GM18909 (cell line): Measurements from ENCODE around the gene FOXJ3.

Experiments
- ATAC-seq: cut with Tn5 transposase; IDR thresholded peaks from one replicate; pipeline ENCODE4 v1.9.1; 2021; ENCODE audit warnings: mild to moderate bottlenecking; ENCODE audit not compliant: unreplicated experiment, poor library complexity

Gene FOXJ3

DNA sequence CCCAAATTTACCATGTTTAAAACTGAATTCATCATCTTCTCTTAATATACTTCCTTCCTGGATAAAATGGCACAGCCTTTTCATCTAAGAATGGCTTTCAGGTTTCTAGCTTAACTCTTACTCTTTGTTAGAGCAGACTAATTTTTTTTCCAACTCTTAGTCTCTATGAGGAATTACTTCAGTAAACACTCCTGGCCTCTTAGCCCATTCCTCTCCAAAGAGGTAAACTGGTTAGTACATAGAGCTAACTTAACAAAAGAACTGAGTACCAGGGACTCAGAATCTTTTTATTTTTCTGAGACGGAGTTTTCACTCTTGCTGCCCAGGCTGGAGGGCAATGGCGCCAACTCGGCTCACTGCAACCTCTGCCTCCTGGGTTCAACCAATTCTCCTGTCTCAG, 21.1 kb downstream of the FOXJ3 start:
- ATAC-seq: no peak

DNA sequence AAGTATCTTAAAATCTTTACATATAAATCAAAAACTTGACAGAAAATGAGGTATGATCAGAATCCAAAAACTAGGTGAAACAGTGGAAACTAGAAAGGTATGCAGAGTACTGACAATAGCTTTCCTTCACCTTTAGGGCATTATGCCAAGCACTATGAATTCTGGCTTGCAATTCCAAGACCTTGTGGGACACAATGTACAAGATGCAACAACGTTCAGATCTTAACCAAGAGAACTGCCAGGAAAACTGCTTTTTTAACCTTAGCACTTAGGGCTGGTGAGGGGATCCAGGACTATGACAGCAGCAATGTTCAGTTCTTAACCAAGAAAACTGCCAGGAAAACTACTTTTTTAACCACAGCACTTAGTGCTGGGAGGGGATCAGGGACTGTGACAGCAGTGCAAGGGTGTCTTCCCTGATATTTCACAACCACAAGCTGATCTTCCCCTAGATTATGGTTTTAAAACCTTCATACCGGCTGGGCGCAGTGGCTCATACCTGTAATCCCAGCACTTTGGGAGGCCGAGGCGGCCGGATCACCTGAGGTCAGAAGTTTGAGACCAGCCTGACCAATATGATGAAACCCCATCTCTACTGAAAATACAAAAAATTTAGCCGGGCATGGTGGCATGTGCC, 22.3 kb downstream of the FOXJ3 start:
- no peak for ATAC-seq

GRCh38 chr1:42311897-42312296, 23.1 kb downstream of the FOXJ3 start:
- no peak for ATAC-seq

DNA sequence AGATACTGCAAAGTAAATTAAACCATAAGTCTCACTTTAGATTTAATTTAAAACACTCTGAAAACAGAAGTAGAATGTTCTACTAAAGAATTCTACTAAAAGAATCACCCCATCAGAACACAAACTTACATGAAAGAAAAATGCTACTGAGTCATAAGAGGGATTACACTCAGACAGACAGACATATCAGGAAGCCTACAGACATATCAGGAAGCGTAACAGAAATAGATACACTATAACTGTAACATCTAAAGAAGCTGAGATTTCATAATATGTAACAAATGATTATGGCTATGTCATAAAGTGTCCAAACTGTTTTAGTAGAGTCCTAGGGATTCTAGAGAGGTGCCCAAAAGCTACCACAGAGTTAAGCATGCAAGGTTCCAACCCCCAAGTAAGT, 23.9 kb downstream of the FOXJ3 start:
- no peak for ATAC-seq

DNA sequence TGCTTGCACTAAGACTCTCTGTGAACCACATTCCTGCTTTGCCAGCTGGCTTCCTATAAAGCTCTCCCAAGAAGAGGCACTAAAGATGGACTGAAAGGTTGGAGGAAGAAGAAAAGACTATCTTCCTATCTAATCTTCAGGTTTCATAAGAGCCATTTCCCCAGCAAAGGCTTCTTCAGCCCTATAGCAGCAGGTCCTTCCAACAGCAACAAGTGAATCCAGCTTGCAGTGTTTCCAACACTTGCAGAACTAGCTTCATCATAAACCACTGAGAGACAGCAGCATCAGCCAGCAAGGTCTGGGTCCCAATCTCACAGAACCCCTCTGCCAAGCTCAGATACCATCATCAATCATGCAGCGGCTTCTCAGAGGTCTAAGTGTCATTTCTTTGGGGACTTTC, 28.1 kb downstream of the FOXJ3 start:
- no peak for ATAC-seq

DNA sequence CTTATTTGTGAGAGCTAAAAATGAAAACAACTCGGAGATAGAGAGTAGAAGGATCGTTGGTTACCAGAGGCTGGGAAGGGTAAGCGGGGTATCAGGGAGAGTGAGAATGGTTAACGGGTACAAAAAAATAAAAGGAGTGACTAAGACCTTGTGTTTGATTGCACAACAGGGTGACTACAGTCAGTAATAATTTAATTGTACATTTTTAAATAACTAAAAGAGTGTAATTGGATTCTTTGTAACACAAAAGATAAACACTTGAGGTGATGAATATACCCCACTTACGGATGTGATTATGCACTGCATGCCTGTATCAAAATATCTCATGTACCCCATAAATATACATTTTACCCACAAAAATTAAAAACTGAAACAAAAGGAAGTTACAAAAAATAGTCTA, 29.4 kb downstream of the FOXJ3 start:
- no peak for ATAC-seq

- no peak for ATAC-seq
Observed at GRCh38 chr1:42302034-42302433, 33.0 kb downstream of the FOXJ3 start.

DNA sequence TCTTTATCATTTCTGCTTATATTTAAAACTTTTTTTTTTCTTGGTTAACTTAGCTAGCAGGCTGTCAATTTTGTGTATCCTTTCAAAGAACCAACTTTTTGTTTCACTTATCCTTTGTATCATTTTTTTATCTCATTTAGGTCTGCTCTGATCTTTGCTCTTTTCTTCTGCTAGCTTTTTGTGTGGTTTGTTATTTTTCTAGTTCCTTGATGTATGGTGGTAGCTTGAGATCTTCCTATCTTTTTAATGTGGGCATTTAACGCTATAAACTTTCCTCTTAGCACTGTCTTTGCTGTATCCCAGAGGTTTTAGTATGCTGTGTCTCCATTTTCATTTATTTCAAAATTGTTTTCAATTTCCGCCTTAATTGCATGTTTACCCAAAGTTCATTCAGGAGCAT, 36.5 kb downstream of the FOXJ3 start:
- ATAC-seq: no peak

GRCh38 chr1:42295816-42296215, 39.2 kb downstream of the FOXJ3 start:
- no peak for ATAC-seq

DNA sequence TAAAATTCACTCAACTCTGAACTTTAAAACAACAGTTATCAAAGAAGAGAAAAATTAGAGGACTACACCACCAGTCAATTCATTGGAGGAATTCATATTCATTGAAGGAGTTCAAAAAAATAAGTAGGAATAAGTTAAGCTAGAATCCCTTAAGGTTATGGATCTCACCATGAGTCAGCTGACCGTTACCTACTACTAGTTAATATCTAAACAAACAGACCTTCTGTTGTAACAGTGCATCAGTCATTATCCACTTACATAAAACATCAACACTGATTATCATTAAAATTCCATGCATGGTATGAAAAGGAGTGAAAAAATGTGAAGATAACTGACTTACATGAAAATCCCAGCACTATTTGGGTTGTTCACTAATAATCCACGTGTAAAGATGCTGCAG, 44.9 kb downstream of the FOXJ3 start:
- no peak for ATAC-seq

DNA sequence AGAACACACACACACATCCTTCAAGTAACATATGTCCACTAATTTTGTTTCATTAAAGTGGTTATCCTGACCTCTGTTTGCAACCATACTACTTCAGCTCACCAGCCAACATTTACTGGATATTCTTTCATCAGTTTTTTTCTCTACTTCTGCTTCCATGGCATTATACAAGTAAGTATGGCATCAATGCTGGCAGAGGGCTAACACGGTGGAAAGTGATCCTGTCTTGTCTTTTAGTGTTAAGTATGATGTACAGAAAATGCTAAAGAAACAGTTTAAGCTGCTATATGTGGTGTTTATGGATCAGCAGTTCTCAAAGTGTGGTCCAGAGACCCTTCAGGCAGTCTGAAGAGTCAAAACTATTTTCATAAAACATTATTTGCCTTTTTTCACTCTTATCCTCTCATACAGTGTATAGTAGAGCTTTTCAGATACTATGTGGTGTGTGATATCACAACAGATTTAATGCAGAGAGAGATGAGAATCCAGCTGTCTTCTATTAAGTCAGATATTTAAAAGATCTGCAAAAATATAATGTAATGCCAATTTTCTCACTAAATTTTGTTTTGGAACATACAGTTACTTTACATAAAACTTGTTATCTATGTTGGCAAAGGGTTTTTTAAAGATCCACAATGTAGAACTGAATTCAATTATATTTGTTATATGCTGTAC, 46.6 kb downstream of the FOXJ3 start:
- ATAC-seq: no peak

- no peak for ATAC-seq
Observed at GRCh38 chr1:42282867-42283583, 52.0 kb downstream of the FOXJ3 start.

- ATAC-seq: no peak
Observed at GRCh38 chr1:42282024-42282579, 52.9 kb downstream of the FOXJ3 start.

DNA sequence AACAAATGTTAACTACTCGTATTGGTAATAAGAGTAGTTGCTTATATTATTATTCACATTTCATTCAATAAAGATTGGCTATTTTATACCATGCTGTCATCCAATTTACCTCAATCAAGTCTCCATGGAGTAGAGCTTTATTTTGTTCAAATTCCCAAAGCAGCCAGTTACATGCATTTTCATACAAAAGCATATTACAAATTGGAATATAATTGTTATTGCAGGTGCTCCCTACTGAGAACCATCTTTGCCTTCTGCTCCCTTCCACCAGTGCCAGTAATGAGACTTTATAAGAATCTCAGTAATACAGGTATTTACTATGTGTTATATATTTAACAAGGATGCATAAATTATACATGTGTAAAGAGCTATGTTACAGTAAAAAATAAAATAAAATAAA, 54.2 kb downstream of the FOXJ3 start:
- ATAC-seq: no peak

- ATAC-seq: no peak
Observed at GRCh38 chr1:42279055-42279454, 56.0 kb downstream of the FOXJ3 start.

DNA sequence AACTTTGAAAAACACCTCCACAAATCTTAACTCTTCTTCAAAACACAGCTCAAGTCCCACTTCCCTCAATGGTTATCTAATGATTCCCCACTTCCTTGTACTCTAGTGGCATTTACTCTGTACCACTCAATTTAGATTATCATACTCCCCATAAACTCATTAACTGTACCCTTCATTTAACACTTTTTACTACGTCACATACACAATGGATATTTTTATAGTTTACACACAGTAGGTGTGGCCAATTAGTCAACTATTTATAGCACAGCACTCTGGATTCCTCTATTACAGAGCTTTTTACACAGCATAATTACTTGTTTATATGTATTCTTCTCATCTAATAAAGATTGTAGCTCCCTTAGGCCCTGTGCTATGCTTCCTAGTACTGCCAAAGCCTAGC, 62.1 kb downstream of the FOXJ3 start:
- ATAC-seq: no peak

DNA sequence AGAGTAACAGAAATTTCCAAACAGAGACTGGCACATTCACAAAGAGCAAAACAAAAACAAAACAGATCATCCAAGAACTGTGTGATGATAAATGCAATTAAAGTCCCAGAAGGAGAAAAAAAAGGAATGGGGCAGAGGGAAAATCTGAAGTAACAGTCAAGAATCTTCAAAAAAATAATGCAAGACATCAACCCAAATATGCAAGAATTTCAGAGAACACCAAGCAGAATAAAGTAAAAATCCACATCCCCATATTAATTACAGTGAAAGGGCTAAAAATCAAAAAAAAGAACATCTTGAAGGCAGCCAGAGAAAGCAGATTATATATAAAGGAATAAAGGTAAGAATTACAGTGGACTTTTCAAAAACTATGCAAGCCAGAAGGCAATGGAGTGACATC, 67.1 kb downstream of the FOXJ3 start:
- no peak for ATAC-seq

GRCh38 chr1:42266253-42267135, 68.5 kb downstream of the FOXJ3 start:
- no peak for ATAC-seq

GRCh38 chr1:42264511-42265190, 70.4 kb downstream of the FOXJ3 start:
- ATAC-seq: no peak

DNA sequence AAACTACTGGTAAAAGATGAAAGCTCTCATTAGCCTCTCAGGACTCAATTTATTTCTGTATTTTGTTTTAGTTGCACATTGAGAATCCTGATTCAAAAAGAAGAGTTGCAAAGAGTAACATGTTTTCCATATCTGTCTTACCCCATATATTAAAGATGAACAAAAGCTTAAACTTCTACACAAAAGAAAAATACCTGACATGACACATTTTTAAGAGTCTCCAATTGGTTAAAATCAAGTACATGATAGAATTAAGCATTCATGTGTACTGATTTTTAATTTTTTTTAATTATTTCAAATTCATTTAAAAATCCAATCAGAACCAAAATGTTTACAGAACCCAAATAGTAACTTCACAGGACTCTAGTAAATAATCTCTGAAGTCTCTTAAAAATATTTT, 72.0 kb downstream of the FOXJ3 start:
- ATAC-seq: no peak
